Measurements from ENCODE around the gene ARL6IP4. TPM values are rescaled to one million over a fixed set of nuclear protein-coding genes. Genes with fewer than 3 reads are reported as not detected.
"Not testable (repeated sequence)": the region's sequence is repeated elsewhere in the genome, so short reads cannot be mapped to it uniquely, and the experiment has no call there.

ARL6IP4 gene
- polyA plus RNA-seq, 2 donors = 161 to 184 TPM

- H3K9me3 ChIP-seq (ENCODE audit: control insufficient read depth in 2 of 2, insufficient read depth in 1 of 2, low read depth in 1 of 2, low read length in 1 of 2) = no peaks in the 10 kb centered on the region
- H3K4me1 ChIP-seq (ENCODE audit: control insufficient read depth in 2 of 2, insufficient read depth in 2 of 2, low read length in 1 of 2) = no peaks in the 10 kb centered on the region
- H3K36me3 ChIP-seq (ENCODE audit: control insufficient read depth in 2 of 2, insufficient read depth in 2 of 2, low read length in 1 of 2) = peaks cover 5 to 12% of the 10 kb centered on the region in 2 donors
- no peak overlapping the region for H3K4me3 ChIP-seq (ENCODE audit: low read depth in 1 of 2, low read length in 2 of 2)
- WGBS, 2 donors = 84 to 90% methylated on average over 6 of the region's 6 CpGs
- no peaks in the 10 kb centered on the region for H3K27me3 ChIP-seq (ENCODE audit: control insufficient read depth in 1 of 2, insufficient read depth in 2 of 2, low read length in 2 of 2)
- no peak overlapping the region for H3K27ac ChIP-seq (ENCODE audit: low read depth in 2 of 2, low read length in 1 of 2)
Observed at GRCh38 chr12:123003257-123003656, 22.8 kb downstream of the ARL6IP4 start.

GRCh38 chr12:123004287-123004686, 23.8 kb downstream of the ARL6IP4 start:
- Histone ChIP-seq H3K27me3 (ENCODE audit: control insufficient read depth in 1 of 2, insufficient read depth in 2 of 2, low read length in 2 of 2) (no peaks in the 10 kb centered on the region), H3K36me3 (ENCODE audit: control insufficient read depth in 2 of 2, insufficient read depth in 2 of 2, low read length in 1 of 2) (peaks cover 8 to 12% of the 10 kb centered on the region in 2 donors), H3K9me3 (ENCODE audit: control insufficient read depth in 2 of 2, insufficient read depth in 1 of 2, low read depth in 1 of 2, low read length in 1 of 2) (no peaks in the 10 kb centered on the region), H3K27ac (ENCODE audit: low read depth in 2 of 2, low read length in 1 of 2) (no peak overlapping the region), H3K4me1 (ENCODE audit: control insufficient read depth in 2 of 2, insufficient read depth in 2 of 2, low read length in 1 of 2) (no peaks in the 10 kb centered on the region), H3K4me3 (ENCODE audit: low read depth in 1 of 2, low read length in 2 of 2) (no peak overlapping the region)
- 84 to 86% methylated on average over 13 to 14 of the region's 14 CpGs for WGBS, 2 donors

GRCh38 chr12:123005081-123005626, 24.7 kb downstream of the ARL6IP4 start:
- Histone ChIP-seq H3K36me3 (ENCODE audit: control insufficient read depth in 2 of 2, insufficient read depth in 2 of 2, low read length in 1 of 2) (peaks cover 4 to 18% of the 10 kb centered on the region in 2 donors), H3K27me3 (ENCODE audit: control insufficient read depth in 1 of 2, insufficient read depth in 2 of 2, low read length in 2 of 2) (no peaks in the 10 kb centered on the region)
- 93 to 95% methylated on average over 22 of the region's 22 CpGs for WGBS, 2 donors

GRCh38 chr12:123006977-123007376, 26.5 kb downstream of the ARL6IP4 start:
- WGBS, 2 donors = 85 to 86% methylated on average over 12 of the region's 12 CpGs
- Histone ChIP-seq H3K27me3 (ENCODE audit: control insufficient read depth in 1 of 2, insufficient read depth in 2 of 2, low read length in 2 of 2) (no peaks in the 10 kb centered on the region), H3K27ac (ENCODE audit: low read depth in 2 of 2, low read length in 1 of 2) (no peak overlapping the region), H3K9me3 (ENCODE audit: control insufficient read depth in 2 of 2, insufficient read depth in 1 of 2, low read depth in 1 of 2, low read length in 1 of 2) (no peaks in the 10 kb centered on the region), H3K4me3 (ENCODE audit: low read depth in 1 of 2, low read length in 2 of 2) (no peak overlapping the region), H3K4me1 (ENCODE audit: control insufficient read depth in 2 of 2, insufficient read depth in 2 of 2, low read length in 1 of 2) (no peaks in the 10 kb centered on the region), H3K36me3 (ENCODE audit: control insufficient read depth in 2 of 2, insufficient read depth in 2 of 2, low read length in 1 of 2) (peaks cover 2 to 9% of the 10 kb centered on the region in 2 donors)

More at GRCh38 chr12:123005081-123005626, 24.7 kb downstream of the ARL6IP4 start:
- Histone ChIP-seq H3K9me3 (ENCODE audit: control insufficient read depth in 2 of 2, insufficient read depth in 1 of 2, low read depth in 1 of 2, low read length in 1 of 2) (no peaks in the 10 kb centered on the region), H3K27ac (ENCODE audit: low read depth in 2 of 2, low read length in 1 of 2) (no peak overlapping the region), H3K4me1 (ENCODE audit: control insufficient read depth in 2 of 2, insufficient read depth in 2 of 2, low read length in 1 of 2) (no peaks in the 10 kb centered on the region), H3K4me3 (ENCODE audit: low read depth in 1 of 2, low read length in 2 of 2) (no peak overlapping the region)

GRCh38 chr12:123010110-123010509, 29.6 kb downstream of the ARL6IP4 start:
- peaks cover 0 to 3% of the 10 kb centered on the region in 2 donors for H3K4me1 ChIP-seq (ENCODE audit: control insufficient read depth in 2 of 2, insufficient read depth in 2 of 2, low read length in 1 of 2)
- peaks cover 5 to 12% of the 10 kb centered on the region in 2 donors for H3K36me3 ChIP-seq (ENCODE audit: control insufficient read depth in 2 of 2, insufficient read depth in 2 of 2, low read length in 1 of 2)
- no peaks in the 10 kb centered on the region for H3K9me3 ChIP-seq (ENCODE audit: control insufficient read depth in 2 of 2, insufficient read depth in 1 of 2, low read depth in 1 of 2, low read length in 1 of 2)
- WGBS, 2 donors = 77 to 81% methylated on average over 1 of the region's 1 CpG
- no peak overlapping the region for H3K4me3 ChIP-seq (ENCODE audit: low read depth in 1 of 2, low read length in 2 of 2)
- H3K27me3 ChIP-seq (ENCODE audit: control insufficient read depth in 1 of 2, insufficient read depth in 2 of 2, low read length in 2 of 2) = no peaks in the 10 kb centered on the region
- H3K27ac ChIP-seq (ENCODE audit: low read depth in 2 of 2, low read length in 1 of 2) = no peak overlapping the region

GRCh38 chr12:123010681-123011080, 30.2 kb downstream of the ARL6IP4 start:
- Histone ChIP-seq H3K27ac (ENCODE audit: low read depth in 2 of 2, low read length in 1 of 2) (no peak overlapping the region), H3K36me3 (ENCODE audit: control insufficient read depth in 2 of 2, insufficient read depth in 2 of 2, low read length in 1 of 2) (peaks cover 5 to 12% of the 10 kb centered on the region in 2 donors), H3K4me3 (ENCODE audit: low read depth in 1 of 2, low read length in 2 of 2) (no peak overlapping the region), H3K4me1 (ENCODE audit: control insufficient read depth in 2 of 2, insufficient read depth in 2 of 2, low read length in 1 of 2) (peaks cover 0 to 3% of the 10 kb centered on the region in 2 donors), H3K9me3 (ENCODE audit: control insufficient read depth in 2 of 2, insufficient read depth in 1 of 2, low read depth in 1 of 2, low read length in 1 of 2) (no peaks in the 10 kb centered on the region), H3K27me3 (ENCODE audit: control insufficient read depth in 1 of 2, insufficient read depth in 2 of 2, low read length in 2 of 2) (no peaks in the 10 kb centered on the region)
- WGBS, 2 donors = 93 to 96% methylated on average over 4 of the region's 4 CpGs

GRCh38 chr12:123011701-123012100, 31.2 kb downstream of the ARL6IP4 start:
- H3K27ac ChIP-seq (ENCODE audit: low read depth in 2 of 2, low read length in 1 of 2) = no peak overlapping the region
- no peaks in the 10 kb centered on the region for H3K9me3 ChIP-seq (ENCODE audit: control insufficient read depth in 2 of 2, insufficient read depth in 1 of 2, low read depth in 1 of 2, low read length in 1 of 2)
- H3K36me3 ChIP-seq (ENCODE audit: control insufficient read depth in 2 of 2, insufficient read depth in 2 of 2, low read length in 1 of 2) = peaks cover 5 to 12% of the 10 kb centered on the region in 2 donors
- 90 to 93% methylated on average over 6 of the region's 6 CpGs for WGBS, 2 donors
- no peak overlapping the region for H3K4me3 ChIP-seq (ENCODE audit: low read depth in 1 of 2, low read length in 2 of 2)
- peaks cover 0 to 3% of the 10 kb centered on the region in 2 donors for H3K4me1 ChIP-seq (ENCODE audit: control insufficient read depth in 2 of 2, insufficient read depth in 2 of 2, low read length in 1 of 2)
- no peaks in the 10 kb centered on the region for H3K27me3 ChIP-seq (ENCODE audit: control insufficient read depth in 1 of 2, insufficient read depth in 2 of 2, low read length in 2 of 2)

- no peak overlapping the region for H3K4me3 ChIP-seq (ENCODE audit: low read depth in 1 of 2, low read length in 2 of 2)
- 93 to 96% methylated on average over 19 of the region's 19 CpGs for WGBS, 2 donors
- H3K4me1 ChIP-seq (ENCODE audit: control insufficient read depth in 2 of 2, insufficient read depth in 2 of 2, low read length in 1 of 2) = peaks cover 0 to 3% of the 10 kb centered on the region in 2 donors
- no peak overlapping the region for H3K27ac ChIP-seq (ENCODE audit: low read depth in 2 of 2, low read length in 1 of 2)
- H3K27me3 ChIP-seq (ENCODE audit: control insufficient read depth in 1 of 2, insufficient read depth in 2 of 2, low read length in 2 of 2) = no peaks in the 10 kb centered on the region
- no peaks in the 10 kb centered on the region for H3K9me3 ChIP-seq (ENCODE audit: control insufficient read depth in 2 of 2, insufficient read depth in 1 of 2, low read depth in 1 of 2, low read length in 1 of 2)
- H3K36me3 ChIP-seq (ENCODE audit: control insufficient read depth in 2 of 2, insufficient read depth in 2 of 2, low read length in 1 of 2) = peaks cover 5 to 12% of the 10 kb centered on the region in 2 donors
Observed at GRCh38 chr12:123013185-123014095, 33.0 kb downstream of the ARL6IP4 start.

GRCh38 chr12:123014473-123014872, 34.0 kb downstream of the ARL6IP4 start:
- H3K27ac ChIP-seq (ENCODE audit: low read depth in 2 of 2, low read length in 1 of 2); H3K4me3 ChIP-seq (ENCODE audit: low read depth in 1 of 2, low read length in 2 of 2); H3K36me3 ChIP-seq (ENCODE audit: control insufficient read depth in 2 of 2, insufficient read depth in 2 of 2, low read length in 1 of 2); H3K4me1 ChIP-seq (ENCODE audit: control insufficient read depth in 2 of 2, insufficient read depth in 2 of 2, low read length in 1 of 2); H3K27me3 ChIP-seq (ENCODE audit: control insufficient read depth in 1 of 2, insufficient read depth in 2 of 2, low read length in 2 of 2); H3K9me3 ChIP-seq (ENCODE audit: control insufficient read depth in 2 of 2, insufficient read depth in 1 of 2, low read depth in 1 of 2, low read length in 1 of 2): not testable (repeated sequence)
- 95 to 98% methylated on average over 4 of the region's 4 CpGs for WGBS, 2 donors

All from esophagus (tissue), 2 donors.